Measurements from ENCODE around the gene PCBP3.
"Not testable (repeated sequence)": the region's sequence is repeated elsewhere in the genome, so short reads cannot be mapped to it uniquely, and the experiment has no call there.

The PCBP3 gene

DNA sequence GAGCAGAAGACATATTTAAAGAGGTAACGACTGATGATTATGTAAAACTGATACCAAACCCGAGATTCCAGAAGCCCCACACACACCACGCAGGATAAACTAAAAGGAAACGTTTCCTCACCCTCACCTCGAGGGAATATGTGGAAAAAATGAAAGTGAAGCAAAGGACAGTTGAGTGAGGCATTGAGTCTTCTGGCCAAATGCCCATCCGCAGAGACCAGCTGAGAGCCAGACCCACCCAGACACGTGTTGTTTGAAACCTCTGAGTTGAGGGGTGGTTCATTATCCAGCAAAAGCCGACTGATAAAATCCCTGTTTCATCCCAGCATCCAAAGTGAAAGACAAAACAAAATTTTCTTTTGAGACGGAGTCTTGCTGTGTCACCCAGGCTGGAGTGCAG lies 29.6 kb upstream of the PCBP3 start:
- no peak for DNase-seq

GRCh38 chr21:45615145-45615711 lies 28.3 kb upstream of the PCBP3 start:
- DNase-seq, result peak; percentile 81

GRCh38 chr21:45617021-45617921 lies 26.3 kb upstream of the PCBP3 start:
- no peak for DNase-seq

DNA sequence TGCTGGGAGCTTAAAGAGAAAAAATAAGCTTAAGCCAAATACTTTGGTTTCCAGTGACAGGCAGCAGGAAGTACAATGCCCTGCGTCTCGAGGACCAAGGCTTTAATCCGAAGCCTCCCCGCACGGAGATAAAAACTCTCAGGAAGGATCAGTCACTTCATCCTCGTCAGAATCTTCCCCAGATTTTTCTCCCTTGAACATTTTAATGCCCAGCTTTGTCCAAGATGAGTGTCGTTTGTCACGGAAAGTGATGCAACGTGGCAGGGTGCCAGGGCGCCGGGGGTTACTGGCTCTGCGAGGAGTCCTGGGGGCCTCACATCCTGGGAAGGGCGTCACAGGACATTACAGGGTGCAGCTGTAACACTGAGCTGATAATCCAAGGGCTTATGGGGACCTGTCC lies 25.2 kb upstream of the PCBP3 start:
- no peak for DNase-seq

DNA sequence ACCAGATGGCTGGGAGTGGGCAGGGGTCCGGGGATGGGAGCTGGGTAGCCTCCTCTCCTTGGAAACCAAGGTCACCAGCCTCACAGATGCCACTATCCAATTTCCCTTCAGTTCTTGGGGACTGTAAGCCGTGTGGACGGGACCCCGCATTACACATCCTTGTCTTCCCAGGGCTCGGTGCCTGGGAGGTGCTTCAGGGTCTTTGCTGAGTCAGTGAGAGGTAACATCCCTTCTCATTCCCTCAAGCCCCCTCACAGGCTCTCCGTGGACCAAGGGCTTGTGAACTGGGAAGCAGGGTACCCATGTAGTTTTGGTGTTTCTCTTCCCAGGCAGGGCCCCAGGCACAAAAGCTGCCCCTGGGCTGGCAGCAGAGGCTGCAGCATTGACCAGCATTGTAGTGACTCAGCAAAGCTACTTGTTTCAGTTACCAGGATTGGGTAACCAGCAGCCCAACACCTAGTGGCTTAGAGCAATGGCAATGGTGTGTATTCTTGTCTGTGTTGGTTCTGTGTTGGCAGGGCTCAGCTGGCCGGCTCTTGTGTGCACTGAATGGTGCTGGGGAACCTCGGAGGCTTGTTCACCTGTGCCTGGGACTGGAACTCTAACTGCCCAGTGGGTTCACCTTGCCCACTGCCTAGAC lies 24.6 kb upstream of the PCBP3 start:
- no peak for DNase-seq

DNA sequence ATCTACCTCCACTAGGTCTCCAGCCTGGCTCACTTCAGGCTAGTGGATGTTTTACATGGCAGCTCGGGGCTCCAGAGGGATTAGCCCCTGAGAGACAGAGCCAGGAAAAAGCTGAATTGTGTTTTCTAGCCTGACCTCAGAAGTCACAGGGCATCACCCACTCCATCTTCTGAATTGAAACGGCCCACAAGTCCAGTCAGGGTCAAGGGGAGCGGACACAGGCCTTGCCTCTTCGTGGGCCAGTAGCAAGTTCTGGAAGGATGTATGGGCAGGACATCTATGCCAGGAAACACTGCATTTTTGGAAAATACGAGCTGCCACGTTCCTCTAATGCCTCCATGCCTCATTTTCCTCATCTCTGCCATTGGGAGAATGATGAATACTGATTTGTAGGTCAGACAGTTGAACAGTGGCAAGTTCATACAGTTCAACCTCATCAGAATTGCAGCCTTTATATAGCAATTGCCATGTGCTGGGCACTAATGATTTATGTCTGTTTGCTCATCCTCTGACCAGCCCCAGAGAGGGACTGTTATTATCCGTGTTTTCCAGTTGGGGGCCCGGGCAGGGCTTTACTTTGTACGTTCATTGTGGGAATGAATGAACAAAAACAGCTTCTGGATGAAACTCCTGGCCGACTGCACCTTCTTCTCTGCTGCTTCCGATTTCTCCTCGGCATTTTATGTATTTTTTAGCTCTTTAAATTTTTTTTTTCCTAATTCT lies 23.2 kb upstream of the PCBP3 start:
- no peak for DNase-seq

DNA sequence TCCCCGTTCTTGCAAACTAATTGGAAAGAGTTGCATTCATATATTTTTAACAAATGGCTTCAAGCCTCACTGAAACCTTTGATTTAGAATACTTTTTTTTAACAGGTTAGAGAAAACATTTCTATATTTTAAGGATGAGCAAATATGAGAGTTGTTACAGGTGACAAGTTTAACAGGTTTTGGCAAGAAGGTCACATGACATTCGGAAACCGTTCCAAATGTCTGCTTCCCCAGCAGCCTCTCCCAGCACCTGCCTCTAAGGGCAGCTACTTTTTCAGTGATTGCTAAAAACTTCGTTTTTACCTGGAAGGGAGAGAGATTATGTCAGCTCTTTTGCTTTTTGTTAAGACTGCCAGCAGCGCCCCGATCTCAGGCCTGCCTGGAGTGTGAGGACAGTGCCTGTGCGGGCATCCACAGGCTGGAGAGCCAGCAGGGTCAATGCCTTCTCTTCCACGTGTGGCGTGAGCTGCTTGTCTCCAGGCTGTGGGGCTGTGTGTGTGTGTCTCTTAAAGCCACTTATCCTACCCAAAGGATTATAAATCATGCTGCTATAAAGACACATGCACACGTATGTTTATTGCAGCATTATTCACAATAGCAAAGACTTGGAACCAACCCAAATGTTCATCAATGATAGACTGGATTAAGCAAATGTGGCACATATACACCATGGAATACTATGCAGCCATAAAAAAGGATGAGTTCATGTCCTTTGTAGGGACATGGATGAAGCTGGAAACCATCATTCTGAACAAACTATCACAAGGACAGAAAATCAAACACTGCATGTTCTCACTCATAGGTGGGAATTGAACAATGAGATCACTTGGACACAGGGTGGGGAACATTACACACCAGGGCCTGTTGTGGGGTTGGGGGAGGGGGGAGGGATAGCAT lies 21.8 kb upstream of the PCBP3 start:
- DNase-seq, result not testable (repeated sequence)

DNA sequence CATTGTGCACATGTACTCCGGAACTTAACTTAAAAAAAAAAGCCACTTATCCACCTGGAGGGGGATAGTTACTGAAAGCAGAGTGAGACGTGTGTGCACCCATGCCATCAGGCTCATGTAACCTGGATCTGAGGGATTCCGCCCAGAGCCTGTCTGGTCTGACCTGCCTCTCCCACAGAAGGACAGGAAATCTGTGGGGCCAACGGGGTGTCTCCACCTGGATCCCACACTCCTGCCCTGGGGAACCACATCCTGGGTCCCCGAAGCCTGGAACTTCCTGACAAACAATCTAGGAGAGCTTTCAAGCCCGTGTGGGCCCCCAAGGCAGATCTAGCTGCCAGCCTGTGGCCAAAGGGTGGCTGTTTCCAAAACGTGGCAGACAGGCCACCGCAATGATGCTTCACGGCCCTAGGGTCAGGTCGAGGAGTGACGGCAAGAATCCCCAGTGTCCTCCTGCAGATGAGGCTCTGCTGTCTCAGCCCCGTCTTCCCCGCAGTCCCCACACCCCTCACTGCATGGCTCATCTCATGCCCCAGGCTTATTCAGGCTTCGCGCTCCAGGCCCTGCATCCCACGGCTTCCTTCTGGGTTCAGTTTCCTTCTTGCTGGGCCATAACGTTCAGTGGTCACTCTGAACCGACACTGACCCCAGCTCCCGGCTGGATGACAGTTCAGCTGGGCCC lies 21.0 kb upstream of the PCBP3 start:
- no peak for DNase-seq

- DNase-seq, result no peak
Measured at GRCh38 chr21:45623436-45623835, 20.1 kb upstream of the PCBP3 start.

DNA sequence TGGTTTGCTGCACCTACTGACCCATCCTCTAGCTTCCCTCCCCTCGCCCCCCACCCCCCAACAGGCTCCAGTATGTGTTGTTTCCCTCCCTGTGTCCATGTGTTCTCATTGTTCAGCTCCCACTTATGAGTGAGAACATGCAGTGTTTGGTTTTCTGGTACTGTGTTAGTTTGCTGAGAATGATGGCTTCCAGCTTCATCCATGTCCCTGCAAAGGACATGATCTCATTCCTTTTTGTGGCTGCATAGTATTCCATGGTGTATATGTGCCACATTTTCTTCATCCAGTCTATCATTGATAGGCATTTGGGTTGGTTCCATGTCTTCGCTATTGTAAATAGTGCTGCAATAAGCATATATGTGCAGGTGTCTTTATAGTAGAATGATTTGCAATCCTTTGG lies 17.4 kb upstream of the PCBP3 start:
- DNase-seq, result not testable (repeated sequence)

- DNase-seq, result no peak
Measured at GRCh38 chr21:45629046-45629981, 14.2 kb upstream of the PCBP3 start.

GRCh38 chr21:45630066-45630694 lies 13.3 kb upstream of the PCBP3 start:
- DNase-seq, result no peak

DNA sequence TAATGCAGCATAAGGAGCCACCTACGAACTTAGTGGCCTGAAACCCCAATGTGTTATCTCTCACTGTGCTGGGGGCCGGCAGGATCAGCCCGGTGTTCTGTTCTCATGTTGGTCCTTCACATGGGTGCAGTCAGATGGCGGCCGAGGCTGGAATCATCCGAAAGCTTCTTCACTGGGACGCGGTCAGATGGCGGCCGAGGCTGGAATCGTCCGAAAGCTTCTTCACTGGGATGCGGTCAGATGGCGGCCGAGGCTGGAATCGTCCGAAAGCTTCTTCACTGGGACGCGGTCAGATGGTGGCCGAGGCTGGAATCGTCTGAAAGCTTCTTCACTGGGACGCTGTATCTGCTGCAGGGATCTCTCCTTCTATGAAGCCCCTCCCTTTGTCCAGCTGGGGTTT lies 12.6 kb upstream of the PCBP3 start:
- no peak for DNase-seq

- DNase-seq, result no peak
Measured at GRCh38 chr21:45631540-45631939, 12.0 kb upstream of the PCBP3 start.

DNA sequence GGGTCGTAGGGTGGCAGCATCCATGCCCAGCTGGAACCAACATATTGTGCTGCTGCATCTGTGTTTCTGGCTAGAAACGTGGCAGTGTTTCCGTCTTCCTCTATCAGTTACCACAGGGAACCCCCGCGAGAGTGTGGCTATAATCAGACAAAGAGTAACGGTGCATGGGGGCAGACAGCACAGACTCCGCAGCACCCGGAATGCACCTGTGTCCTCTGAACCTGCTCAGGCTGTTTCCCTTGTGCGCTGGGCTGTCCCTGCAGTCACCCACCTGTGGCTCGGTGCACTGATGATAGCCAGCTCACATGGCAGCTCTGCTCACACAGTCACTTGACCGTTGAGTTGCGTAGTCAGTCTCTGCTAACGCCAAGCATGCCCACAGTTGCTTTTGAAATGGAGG lies 11.4 kb upstream of the PCBP3 start:
- DNase-seq, result no peak

GRCh38 chr21:45632637-45633251 lies 10.8 kb upstream of the PCBP3 start:
- DNase-seq, result no peak

DNA sequence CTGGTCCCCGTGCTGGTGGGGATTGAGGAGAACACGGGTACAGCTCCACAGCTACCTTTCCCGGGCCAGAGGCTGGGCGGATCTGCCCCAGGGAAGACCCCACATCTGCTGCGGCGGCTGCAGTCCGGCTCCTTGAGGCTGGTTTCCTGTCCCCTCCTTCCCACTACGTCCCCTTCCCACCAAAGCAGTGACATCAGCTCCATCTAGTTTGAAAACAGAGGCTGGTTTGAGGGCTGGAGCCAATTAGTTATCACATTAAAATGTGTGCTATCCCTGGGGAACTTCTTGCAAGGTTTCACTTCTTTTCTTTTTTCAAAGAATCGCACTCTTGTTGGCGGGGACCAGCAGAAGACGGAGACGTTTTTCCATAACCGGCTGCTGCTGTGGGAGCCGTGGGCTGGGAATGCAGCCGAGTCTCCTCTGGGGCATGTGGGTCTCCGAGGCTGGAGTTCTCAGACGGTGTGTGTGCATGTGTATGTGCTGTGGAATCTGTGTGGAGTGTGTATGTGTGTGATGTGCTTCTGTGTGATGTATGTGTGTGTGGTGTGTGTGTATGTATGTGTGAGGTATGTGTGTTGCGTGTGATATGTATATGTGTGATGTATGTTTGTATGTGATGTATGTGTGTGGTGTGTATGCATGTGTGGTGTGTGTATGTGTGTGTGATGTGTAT lies 8.9 kb upstream of the PCBP3 start:
- DNase-seq, result no peak

DNA sequence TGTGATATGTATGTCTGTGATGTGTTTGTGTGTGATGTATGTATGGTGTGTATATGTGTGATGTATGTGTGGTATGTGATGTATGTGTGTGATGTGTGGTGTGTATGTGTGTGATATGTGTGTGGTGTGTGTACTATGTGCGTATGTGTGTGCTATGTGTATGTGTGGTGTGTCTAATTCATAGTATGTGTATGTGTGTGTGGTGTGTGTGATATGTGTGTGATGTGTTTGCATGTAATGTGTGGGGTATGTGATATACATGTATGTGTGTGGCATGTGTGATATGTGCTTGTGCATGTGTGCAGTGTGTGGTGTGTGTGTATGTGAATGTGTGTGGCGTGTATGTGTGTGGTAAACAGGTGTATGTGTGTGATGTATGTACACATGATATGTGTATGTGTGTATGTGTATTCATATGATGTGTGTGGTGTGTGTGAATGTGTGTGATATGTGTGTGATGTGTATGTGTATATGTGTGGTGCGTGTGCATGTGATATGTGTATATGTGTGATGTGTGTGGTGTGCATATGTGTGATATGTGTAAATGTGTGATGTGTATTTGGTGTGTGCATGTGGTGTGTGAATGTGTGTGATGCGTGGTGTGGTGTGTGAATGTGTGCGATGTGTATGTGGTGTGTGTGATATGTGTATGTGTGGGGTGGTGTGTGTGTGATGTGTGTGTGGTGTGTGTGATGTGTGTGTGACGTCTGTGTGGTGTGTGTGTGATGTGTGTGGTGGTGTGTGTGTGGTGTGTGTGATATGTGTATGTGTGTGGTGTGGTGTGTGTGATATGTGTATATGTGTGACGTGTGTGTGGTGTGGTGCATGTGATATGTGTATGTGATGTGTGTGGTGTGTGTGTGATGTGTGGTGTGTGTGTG lies 8.0 kb upstream of the PCBP3 start:
- no peak for DNase-seq
